ACC112 (cell line): ENCODE measurements around the gene TKT.

Experiments used
- H2AFZ ChIP-seq: fragments of 200-600 bp; sonication (generic); one replicate; pipeline ENCODE4 v1.6.0; 2017; ENCODE audit warnings: antibody characterized with exemption, low read length; ENCODE audit not compliant: unreplicated experiment
- H3K27ac ChIP-seq: fragments of 200-600 bp; sonication (generic); 2 replicates; pipeline ENCODE4 v1.5.1; 2014; ENCODE audit warnings: low read depth, mild to moderate bottlenecking, antibody characterized with exemption, low read length, moderate library complexity
- H3K27me3 ChIP-seq: fragments of 200-600 bp; sonication (generic); 2 replicates; pipeline ENCODE4 v1.6.1; 2014; ENCODE audit warnings: mild to moderate bottlenecking, antibody characterized with exemption, low read length, moderate library complexity, mixed read lengths; ENCODE audit not compliant: insufficient read depth
- H3K36me3 ChIP-seq: fragments of 200-600 bp; sonication (generic); 2 replicates; pipeline ENCODE4 v1.6.1; 2016; ENCODE audit warnings: mild to moderate bottlenecking, antibody characterized with exemption, low read length, moderate library complexity, mixed read lengths; ENCODE audit not compliant: insufficient read depth
- H3K4me1 ChIP-seq: fragments of 200-600 bp; sonication (generic); one replicate; pipeline ENCODE4 v1.6.1; 2016; ENCODE audit warnings: low read length, mixed read lengths; ENCODE audit not compliant: insufficient read depth, unreplicated experiment, control insufficient read depth
- H3K4me3 ChIP-seq: fragments of 200-600 bp; sonication (generic); 2 replicates; pipeline ENCODE4 v1.5.1; 2014; ENCODE audit warnings: mild to moderate bottlenecking, low read depth, low read length
- H3K79me2 ChIP-seq: fragments of 200-600 bp; sonication (generic); one replicate; pipeline ENCODE4 v1.6.0; 2016; ENCODE audit warnings: low read length; ENCODE audit not compliant: control insufficient read depth, unreplicated experiment, insufficient read depth

Gene TKT

DNA sequence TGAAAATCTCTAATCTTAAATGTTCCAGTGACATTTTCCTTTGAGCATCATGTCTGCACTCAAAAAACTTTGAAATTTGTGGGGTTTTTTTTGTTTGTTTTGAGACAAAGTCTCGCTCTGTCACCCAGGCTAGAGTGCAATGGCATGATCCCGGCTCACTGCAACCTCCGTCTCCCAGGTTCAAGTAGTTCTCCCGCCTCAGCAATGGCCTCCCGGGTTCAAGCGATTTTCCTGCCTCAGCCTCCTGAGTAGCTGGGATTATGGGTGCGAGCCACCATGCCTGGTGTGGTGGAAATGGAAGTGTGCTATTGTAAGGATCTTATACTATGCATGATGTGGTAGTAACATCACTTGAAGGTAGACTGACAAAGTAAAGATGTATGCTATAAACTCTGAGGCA, 42.5 kb downstream of the TKT start:
- Histone ChIP-seq H3K27ac (no peak overlapping the region), H3K4me3 (no peak overlapping the region), H3K79me2 (no peaks in the 10 kb centered on the region), H3K4me1 (no peaks in the 10 kb centered on the region), H2AFZ (no peak overlapping the region), H3K36me3 (no peaks in the 10 kb centered on the region), H3K27me3 (no peaks in the 10 kb centered on the region)

DNA sequence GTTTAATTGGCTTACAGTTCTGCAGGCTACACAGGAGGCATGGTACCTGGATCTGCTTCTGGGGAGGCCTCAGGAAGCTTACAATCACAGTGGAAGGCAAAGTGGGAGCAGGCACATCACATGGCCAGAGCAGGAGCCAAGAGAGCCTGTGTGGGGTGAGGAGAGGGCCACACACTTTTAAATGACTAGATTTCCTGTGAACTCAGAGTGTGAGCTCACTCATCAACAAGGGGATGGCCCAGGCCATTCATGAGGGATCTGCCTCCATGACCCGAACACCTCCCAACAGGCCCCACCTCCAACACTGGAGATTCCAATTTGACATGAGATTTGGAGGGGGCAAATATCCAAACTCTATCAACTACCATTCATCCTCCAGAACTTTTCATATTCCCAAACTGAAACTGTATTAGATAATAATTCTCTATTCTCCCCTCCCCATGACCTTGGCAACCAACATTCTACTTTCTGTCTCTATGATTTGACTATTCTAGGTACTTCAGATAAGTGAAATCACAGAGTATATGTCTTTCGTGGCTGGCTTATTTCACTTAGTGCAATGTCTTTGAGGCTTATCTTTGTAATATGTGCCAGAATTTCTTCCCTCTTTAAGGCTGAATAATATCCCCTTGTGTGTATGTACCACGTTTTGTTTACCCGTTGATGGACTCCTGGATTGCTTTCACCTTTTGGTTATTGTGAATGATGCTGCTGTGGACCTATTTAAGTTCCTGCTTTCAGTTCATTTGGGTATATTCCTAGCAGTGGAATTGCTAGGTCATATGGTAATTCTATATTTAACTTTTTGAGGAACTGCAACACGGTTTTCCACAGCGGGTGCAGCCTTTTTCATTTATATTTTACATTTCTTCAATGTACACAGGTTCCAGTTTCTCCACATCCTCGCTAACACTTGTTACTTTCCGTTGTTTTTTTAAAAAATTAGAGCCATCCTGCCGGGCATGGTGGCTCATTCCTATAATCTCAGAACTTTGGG, 43.8 kb downstream of the TKT start:
- H3K36me3 ChIP-seq: no peaks in the 10 kb centered on the region
- H3K27me3 ChIP-seq: no peaks in the 10 kb centered on the region
- H3K4me3 ChIP-seq: no peak overlapping the region
- no peaks in the 10 kb centered on the region for H3K4me1 ChIP-seq
- H3K79me2 ChIP-seq: no peaks in the 10 kb centered on the region
- no peak overlapping the region for H3K27ac ChIP-seq
- H2AFZ ChIP-seq: no peak overlapping the region

DNA sequence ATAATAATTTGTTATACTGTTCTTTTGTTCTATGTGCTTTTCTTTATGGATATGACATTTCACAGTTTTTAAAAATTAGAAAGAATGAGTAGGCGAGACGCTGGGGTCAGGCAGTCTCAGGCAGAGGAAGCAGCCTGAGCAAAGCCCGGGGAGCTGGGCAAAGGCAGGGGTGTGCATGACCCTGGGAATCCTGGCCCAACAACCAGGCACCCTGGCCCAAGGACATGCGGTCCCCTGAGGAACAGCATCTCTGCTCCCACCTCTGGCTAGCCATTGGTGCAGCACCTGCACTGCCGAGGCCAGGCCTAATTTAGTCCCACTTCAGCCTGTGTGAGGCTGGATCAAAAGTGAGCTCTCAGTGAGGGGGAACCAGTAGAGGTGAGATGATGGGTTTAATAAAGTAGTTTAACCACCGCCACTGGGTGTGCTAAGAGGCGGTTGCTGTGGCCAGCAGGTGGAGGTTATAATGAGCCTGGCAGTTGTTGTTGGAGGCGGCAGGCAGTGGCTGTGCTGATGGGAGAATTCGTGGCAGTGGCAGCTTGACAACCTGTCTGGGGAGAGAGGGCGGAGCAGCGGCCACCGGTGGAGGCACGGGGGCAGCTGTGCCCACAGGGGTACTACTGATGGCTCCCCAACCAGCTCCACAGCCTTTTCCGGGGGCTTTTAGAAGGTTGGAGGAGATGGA, 53.3 kb downstream of the TKT start:
- Histone ChIP-seq H3K79me2 (no peaks in the 10 kb centered on the region), H3K27ac (no peak overlapping the region), H3K4me3 (no peak overlapping the region), H2AFZ (no peak overlapping the region), H3K36me3 (no peaks in the 10 kb centered on the region), H3K27me3 (no peaks in the 10 kb centered on the region), H3K4me1 (no peaks in the 10 kb centered on the region)

DNA sequence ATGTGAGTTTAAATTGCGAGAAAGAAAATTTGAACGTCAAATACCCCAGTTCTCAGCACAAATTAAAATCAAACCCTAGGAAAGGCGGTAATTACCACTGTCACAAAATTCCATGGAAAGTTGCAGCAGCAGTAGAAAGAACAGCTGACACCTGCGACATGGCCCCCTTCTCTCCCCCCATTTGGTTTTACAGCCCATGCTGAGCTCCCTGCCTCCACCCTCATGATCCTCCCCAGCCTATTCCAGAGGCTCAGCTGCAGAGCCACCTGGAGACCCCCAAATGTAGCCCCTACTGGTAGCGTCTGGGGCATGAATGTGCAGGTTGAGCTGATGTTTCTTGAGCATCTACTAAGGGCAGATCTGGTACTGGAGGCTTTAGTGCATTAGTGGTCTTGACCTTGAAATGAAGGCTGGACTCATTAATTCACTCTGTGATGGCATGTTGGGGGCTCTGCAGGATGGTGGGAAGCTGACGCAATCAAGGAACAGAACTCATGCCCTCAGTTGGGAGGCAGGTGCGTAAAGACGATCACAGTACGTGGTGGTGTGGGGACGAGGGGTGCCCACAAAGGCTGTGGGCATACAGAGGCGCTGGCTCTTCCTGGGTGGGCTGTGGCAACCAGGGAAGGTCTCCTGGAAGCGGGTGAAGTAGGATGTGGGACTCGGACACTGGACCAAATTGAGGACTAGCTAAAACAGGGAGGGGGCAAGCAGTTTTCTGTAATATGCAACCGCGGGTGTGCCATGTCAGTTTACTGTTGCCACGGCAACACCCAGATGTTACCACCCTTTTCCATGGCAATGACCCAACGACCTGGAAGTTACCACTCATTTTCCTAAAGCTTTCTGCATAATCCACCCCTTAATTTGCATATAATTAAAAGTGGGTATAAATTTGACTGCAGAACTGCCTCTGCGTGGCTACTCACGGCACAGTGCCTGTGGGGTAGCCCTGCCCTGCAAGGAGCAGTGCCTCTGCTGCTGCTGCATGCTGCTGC, 55.0 kb downstream of the TKT start:
- no peak overlapping the region for H2AFZ ChIP-seq
- H3K27ac ChIP-seq: no peak overlapping the region
- H3K36me3 ChIP-seq: no peaks in the 10 kb centered on the region
- H3K4me1 ChIP-seq: peaks cover 6% of the 10 kb centered on the region
- no peaks in the 10 kb centered on the region for H3K27me3 ChIP-seq
- H3K79me2 ChIP-seq: no peaks in the 10 kb centered on the region
- no peak overlapping the region for H3K4me3 ChIP-seq

DNA sequence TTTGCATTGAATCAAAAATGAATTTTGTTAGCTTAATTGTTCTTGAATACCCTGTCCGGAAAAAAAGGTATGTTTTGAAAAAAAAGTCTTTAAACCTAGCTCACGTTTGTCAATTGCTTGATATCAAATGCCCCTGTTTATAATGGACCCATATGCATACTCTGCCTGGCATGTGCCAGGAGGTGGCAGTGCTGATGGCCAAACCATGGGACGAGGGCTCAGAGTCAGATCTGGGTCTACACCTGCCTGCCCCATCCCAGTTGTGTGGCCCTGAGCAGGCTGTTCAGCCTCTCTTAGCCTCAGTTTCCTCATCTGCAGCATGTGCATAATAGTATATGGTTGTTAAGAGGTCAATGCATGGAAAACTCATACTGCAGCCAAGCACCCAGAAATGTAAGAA, 56.0 kb downstream of the TKT start:
- no peaks in the 10 kb centered on the region for H3K36me3 ChIP-seq
- no peaks in the 10 kb centered on the region for H3K79me2 ChIP-seq
- no peak overlapping the region for H3K27ac ChIP-seq
- no peaks in the 10 kb centered on the region for H3K27me3 ChIP-seq
- H2AFZ ChIP-seq: no peak overlapping the region
- no peak overlapping the region for H3K4me3 ChIP-seq
- H3K4me1 ChIP-seq: peaks cover 6% of the 10 kb centered on the region

DNA sequence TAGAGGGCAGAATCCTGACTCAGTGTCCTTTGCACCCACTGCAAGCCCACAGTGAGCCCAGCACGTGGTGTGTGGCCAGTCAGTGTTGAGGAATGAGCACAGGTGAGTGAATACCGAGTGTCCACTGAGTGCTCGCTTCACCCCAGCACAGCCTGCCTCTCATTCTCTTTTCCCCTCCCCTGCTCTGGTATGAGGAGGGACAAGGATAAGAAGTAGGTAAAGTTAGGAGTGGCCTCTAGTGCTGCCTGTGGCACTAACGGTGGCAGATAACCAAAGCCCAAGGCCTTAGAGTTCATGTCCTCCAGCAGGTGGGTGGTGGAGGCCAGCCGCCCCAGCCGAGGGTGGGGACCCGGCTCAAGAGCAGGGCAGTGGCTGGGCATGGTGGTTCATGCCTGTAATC, 56.8 kb downstream of the TKT start:
- H3K79me2 ChIP-seq: no peaks in the 10 kb centered on the region
- H3K27ac ChIP-seq: no peak overlapping the region
- H3K27me3 ChIP-seq: no peaks in the 10 kb centered on the region
- H2AFZ ChIP-seq: no peak overlapping the region
- peaks cover 14% of the 10 kb centered on the region for H3K4me1 ChIP-seq
- H3K36me3 ChIP-seq: no peaks in the 10 kb centered on the region
- H3K4me3 ChIP-seq: no peak overlapping the region

DNA sequence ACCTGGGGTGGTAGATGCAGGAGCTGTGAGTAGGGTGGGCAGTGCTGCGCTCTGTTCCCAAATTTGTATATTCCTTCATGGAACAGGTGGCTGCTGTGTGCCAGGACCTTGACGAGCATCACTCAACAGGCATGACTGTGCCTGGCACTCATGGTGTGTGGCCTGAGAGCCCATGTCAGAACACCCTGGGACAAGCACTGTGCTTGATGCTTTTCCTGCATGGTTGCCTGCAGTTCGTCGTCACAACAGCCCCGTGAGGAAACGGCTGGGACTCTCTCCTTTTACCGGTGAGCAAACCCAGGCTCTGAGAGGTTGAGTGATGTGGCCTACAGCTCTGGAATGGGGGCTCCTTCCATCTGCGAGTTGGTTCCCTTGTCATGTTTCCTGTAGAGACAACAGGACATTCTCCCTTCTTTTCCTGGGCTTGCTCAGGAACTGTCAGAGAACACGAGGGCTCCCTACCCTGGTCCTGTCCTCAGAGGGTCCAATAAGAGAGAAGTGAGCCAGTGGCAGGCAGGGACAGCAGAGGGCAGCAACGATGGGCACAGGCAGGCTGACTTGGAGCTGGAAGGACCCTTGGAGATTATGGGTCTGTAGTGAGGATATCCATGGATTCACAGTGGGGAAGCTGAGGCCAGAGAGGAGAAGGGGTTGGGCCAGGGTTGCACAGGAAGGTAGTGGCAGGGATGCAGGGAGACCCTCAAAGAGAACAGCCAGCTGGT, 57.4 kb downstream of the TKT start:
- Histone ChIP-seq H3K79me2 (no peaks in the 10 kb centered on the region), H3K4me1 (peaks cover 19% of the 10 kb centered on the region), H2AFZ (no peak overlapping the region), H3K4me3 (no peak overlapping the region), H3K36me3 (no peaks in the 10 kb centered on the region), H3K27ac (no peak overlapping the region), H3K27me3 (no peaks in the 10 kb centered on the region)

DNA sequence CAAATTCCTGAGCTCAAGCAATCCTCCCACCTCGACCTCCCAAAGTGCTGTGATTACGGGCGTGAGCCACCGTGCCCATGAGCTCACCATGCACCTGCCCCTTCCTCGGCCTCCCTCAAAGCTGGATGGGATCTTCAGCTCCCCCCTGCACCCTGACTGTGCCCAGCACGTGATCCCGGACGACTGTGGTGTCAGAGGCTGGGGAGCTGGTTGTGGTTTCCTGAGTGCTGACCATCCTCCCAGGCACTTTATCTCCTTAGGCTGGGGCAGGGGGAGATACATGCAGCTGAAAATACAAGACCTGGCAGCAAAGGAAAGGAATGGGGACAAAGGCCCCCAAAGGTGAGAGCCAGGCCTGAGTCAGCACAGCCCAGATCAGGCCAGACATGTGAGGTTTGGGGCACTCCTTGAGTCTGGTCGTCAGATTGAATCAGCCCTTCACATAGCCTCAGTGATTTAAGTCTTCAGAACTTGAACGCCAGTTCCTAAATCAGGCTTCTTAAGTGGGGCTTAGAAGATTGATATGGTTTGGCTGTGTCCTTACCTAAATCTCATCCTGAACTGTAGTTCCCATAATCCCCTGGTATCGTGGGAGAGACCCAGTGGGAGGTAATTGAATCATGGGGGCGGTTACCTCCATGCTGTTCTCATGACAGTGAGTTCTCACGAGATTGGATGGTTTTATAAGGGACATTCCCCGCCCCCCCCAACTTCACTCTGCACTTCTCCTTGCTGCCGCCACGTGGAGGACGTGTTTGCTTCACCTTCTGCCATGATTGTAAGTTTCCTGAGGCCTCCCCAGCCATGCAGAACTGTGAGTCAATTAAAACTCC, 59.0 kb downstream of the TKT start:
- no peaks in the 10 kb centered on the region for H3K27me3 ChIP-seq
- no peaks in the 10 kb centered on the region for H3K36me3 ChIP-seq
- H3K79me2 ChIP-seq: no peaks in the 10 kb centered on the region
- H3K4me1 ChIP-seq: peaks cover 19% of the 10 kb centered on the region
- no peak overlapping the region for H3K27ac ChIP-seq
- no peak overlapping the region for H3K4me3 ChIP-seq
- H2AFZ ChIP-seq: no peak overlapping the region
